ENCODE data around the gene CCNJL. TPM values are rescaled to one million over a fixed set of nuclear protein-coding genes. Genes with fewer than 3 reads are reported as not detected.

Gene CCNJL
- total and polyA plus RNA-seq, 2 of the 8 experiments (the other 6 are each of a cell fraction or from before 2014, with no cell fraction given): 34.6 to 44.7 TPM

- TF ChIP-seq ZNF274 (IDR thresholded peaks at IDR 0.05; ENCODE audit: borderline replicate concordance, extremely low read depth, low read length) (no peak), CHD1 (IDR thresholded peaks at IDR 0.05; ENCODE audit: low read depth, low read length) (no peak), MAX (IDR thresholded peaks at IDR 0.05) (peak; percentile 29; the same call in 1 of the 2 replicates), TEAD4 (IDR thresholded peaks at IDR 0.05; ENCODE audit: low read depth, low read length) (peak; percentile 93), RNF2 (IDR thresholded peaks at IDR 0.05; ENCODE audit: borderline replicate concordance, low read depth, low read length, missing control alignments, poor library complexity, severe bottlenecking) (no peak), RBBP5 (IDR thresholded peaks at IDR 0.05; ENCODE audit: borderline replicate concordance, low read depth, low read length) (0 out of 2 replicates have a peak, but pooled peaks have one; percentile 87), KDM4A (IDR thresholded peaks at IDR 0.05; ENCODE audit: low read depth, low read length, severe bottlenecking) (peak; percentile 47), TCF12 (IDR thresholded peaks at IDR 0.05; ENCODE audit: low read depth, low read length) (0 out of 2 replicates have a peak, but pooled peaks have one; percentile 60), CTBP2 (IDR thresholded peaks at IDR 0.05; ENCODE audit: borderline replicate concordance, insufficient read depth, insufficient read length, low read length) (peak; percentile 94), ASH2L (IDR thresholded peaks at IDR 0.05; ENCODE audit: low read length) (peak; percentile 92), SIN3A (conservative IDR thresholded peaks at IDR 0.05 in 1 of 2, IDR thresholded peaks at IDR 0.05 in 1 of 2; ENCODE audit: low read depth in 1 of 2, low read length in 2 of 2) (peak in 1 of 2 experiments; percentile 77; a peak in 1 of 4 replicates), CBX5 (IDR thresholded peaks at IDR 0.05; ENCODE audit: low read depth, low read length) (no peak), KDM1A (IDR thresholded peaks at IDR 0.05; ENCODE audit: borderline replicate concordance, low read length) (peak; percentile 74; the same call in 1 of the 2 replicates), TAF7 (optimal IDR thresholded peaks at IDR 0.05; ENCODE audit: borderline replicate concordance, low read depth, low read length) (no peak), SAP30 (IDR thresholded peaks at IDR 0.05; ENCODE audit: insufficient read depth, insufficient replicate concordance, low read length) (no peak), CEBPB (IDR thresholded peaks at IDR 0.05; ENCODE audit: low read depth, low read length) (no peak), EZH2 (IDR thresholded peaks at IDR 0.05; ENCODE audit: low read depth, low read length, severe bottlenecking) (no peak), NANOG (IDR thresholded peaks at IDR 0.05; ENCODE audit: insufficient read depth, low read depth, low read length, poor library complexity, severe bottlenecking) (no peak), TAF1 (IDR thresholded peaks at IDR 0.05; ENCODE audit: low read depth, low read length) (peak; percentile 72), CHD2 (IDR thresholded peaks at IDR 0.05; ENCODE audit: low read length) (no peak)
- TF ChIP-seq, protein P1, sequence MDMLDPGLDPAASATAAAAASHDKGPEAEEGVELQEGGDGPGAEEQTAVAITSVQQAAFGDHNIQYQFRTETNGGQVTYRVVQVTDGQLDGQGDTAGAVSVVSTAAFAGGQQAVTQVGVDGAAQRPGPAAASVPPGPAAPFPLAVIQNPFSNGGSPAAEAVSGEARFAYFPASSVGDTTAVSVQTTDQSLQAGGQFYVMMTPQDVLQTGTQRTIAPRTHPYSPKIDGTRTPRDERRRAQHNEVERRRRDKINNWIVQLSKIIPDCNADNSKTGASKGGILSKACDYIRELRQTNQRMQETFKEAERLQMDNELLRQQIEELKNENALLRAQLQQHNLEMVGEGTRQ (IDR thresholded peaks at IDR 0.05; ENCODE audit: low read length): peak; percentile 38; the same call in 1 of the 2 replicates
Observed at GRCh38 chr5:160287378-160288051, 24.8 kb downstream of the CCNJL start (continued).

Data from H1 (cell line).